Measurements from ENCODE around the gene ACTN4. TPM values are rescaled to one million over a fixed set of nuclear protein-coding genes. Genes with fewer than 3 reads are reported as not detected.

The ACTN4 gene
- polyA plus RNA-seq, 2 of the 4 experiments (the other 2 are of a cell fraction): 605 to 967 TPM

DNA sequence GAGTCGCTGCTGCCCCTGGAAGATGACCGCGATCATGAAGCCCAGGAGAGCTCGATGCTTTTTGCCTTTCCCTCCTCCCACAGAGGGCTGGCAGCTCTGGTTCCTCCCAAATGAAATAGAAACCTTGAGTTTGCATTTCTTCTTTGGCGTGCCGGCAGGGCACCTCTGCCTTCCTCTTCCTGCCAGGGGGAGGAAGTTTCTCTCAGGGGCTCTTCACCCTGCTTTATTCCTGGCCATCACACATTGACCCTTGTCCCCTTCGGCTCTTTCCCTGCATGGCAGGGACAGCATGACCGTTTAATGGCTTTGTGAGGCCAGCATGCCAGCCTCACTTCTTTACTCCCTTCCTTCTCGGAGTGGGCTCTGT, 47.9 kb downstream of the ACTN4 start:
- Histone ChIP-seq H3K9me3 (no peaks in the 10 kb centered on the region), H3K27ac (peak overlapping the region; percentile 93 to 94), H3K4me1 (peaks cover 100% of the 10 kb centered on the region), H3K4me2 (no peak overlapping the region), H3K4me3 (no peak overlapping the region)
- ATAC-seq (no peak), FAIRE-seq (peak; percentile 85), DNase-seq (ENCODE audit: low read depth in 1 of 2, low spot score in 1 of 2) (no peak)
- ChIA-PET POLR2A (no interaction called here), CTCF (interaction anchor here (0.8 to 33.1 kb wide), 9 partner anchors 10 to 235 kb away, joined by 3 to 764 read pairs (median 3); partner anchors contain the start of genes MRPS12 and SARS2)
- WGBS (ENCODE audit: missing lambda C conversion rate): 87% methylated on average over 9 of the region's 9 CpGs
- TF ChIP-seq MAX (IDR thresholded peaks at IDR 0.05): no peak
- no peak for TF ChIP-seq TFCP2L1 (CRISPR knock-in tag; IDR thresholded peaks at IDR 0.05)
- TF ChIP-seq RCOR1 (IDR thresholded peaks at IDR 0.05; ENCODE audit: low read depth, low read length): no peak
- no peak for TF ChIP-seq EHF (CRISPR knock-in tag; IDR thresholded peaks at IDR 0.05)
- TF ChIP-seq EP300 (IDR thresholded peaks at IDR 0.05): no peak
- no peak for TF ChIP-seq RNF2 (IDR thresholded peaks at IDR 0.05; ENCODE audit: borderline replicate concordance, low read depth)
- no peak for TF ChIP-seq EHMT2 (IDR thresholded peaks at IDR 0.05; ENCODE audit: low read depth)
- TF ChIP-seq JUNB (IDR thresholded peaks at IDR 0.05): no peak
- no peak for TF ChIP-seq MAFK (IDR thresholded peaks at IDR 0.05; ENCODE audit: partially characterized antibody)
- TF ChIP-seq POLR2A (IDR thresholded peaks at IDR 0.05; ENCODE audit: low read length): no peak
- TF ChIP-seq HDAC2 (IDR thresholded peaks at IDR 0.05): no peak
- TF ChIP-seq, protein P1, sequence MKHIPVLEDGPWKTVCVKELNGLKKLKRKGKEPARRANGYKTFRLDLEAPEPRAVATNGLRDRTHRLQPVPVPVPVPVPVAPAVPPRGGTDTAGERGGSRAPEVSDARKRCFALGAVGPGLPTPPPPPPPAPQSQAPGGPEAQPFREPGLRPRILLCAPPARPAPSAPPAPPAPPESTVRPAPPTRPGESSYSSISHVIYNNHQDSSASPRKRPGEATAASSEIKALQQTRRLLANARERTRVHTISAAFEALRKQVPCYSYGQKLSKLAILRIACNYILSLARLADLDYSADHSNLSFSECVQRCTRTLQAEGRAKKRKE (CRISPR knock-in tag; IDR thresholded peaks at IDR 0.05; ENCODE audit: low read depth): no peak
- no peak for TF ChIP-seq TP53 (CRISPR knock-in tag; IDR thresholded peaks at IDR 0.05)
- no peak for TF ChIP-seq CBX2 (IDR thresholded peaks at IDR 0.05; ENCODE audit: borderline replicate concordance, low read depth)
- TF ChIP-seq, protein P2, sequence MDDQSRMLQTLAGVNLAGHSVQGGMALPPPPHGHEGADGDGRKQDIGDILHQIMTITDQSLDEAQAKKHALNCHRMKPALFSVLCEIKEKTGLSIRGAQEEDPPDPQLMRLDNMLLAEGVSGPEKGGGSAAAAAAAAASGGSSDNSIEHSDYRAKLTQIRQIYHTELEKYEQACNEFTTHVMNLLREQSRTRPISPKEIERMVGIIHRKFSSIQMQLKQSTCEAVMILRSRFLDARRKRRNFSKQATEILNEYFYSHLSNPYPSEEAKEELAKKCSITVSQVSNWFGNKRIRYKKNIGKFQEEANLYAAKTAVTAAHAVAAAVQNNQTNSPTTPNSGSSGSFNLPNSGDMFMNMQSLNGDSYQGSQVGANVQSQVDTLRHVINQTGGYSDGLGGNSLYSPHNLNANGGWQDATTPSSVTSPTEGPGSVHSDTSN (IDR thresholded peaks at IDR 0.05): no peak
- TF ChIP-seq USF2 (IDR thresholded peaks at IDR 0.05): no peak
- no peak for TF ChIP-seq RAD21 (conservative IDR thresholded peaks at IDR 0.05 in 1 of 2, IDR thresholded peaks at IDR 0.05 in 1 of 2)
- TF ChIP-seq FOSB (CRISPR knock-in tag; IDR thresholded peaks at IDR 0.05): no peak

DNA sequence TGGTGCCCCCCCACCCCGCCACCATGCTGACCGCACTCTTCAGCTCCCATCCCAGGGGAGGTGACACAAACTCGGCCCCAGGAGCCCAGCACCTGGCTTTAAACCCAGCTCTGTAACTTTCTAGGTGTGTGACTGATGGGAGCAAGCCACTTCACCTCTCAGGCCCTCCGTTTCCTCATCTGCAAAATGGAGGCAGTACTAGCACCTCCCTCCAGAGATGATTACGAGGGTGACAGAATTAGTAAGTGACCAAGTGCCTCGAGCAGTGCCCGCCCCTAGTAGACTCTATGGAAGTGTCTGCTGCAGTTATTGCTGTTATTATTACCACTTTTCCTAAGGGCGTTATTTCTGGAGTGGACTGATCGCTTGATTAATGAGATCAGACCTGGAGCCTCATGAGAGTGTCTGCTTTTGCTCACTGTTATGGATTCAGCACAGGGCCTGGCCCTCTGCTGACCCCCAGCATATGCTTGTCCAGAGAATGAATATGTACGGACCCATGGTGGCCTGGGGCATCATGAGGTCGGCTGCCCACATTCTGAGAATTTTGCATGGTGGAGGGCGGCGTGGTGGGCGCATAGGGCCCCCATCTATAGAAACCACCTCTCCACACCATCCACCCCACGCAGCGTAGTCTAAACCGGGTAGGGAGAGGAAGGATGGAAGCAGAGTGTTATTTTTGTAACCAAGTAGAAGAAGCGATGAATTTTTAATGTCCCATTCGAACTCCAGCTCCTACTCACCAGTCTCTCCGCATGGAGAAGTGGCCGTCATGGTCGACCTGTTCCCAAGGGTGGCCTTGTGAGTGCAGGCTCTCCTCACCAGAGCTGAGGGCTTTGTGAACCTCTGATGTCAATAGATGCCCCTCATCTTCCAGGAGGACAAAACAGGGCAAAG, 48.6 kb downstream of the ACTN4 start:
- WGBS (ENCODE audit: missing lambda C conversion rate): 91% methylated on average over 22 of the region's 22 CpGs
- no peak for TF ChIP-seq RAD21 (conservative IDR thresholded peaks at IDR 0.05 in 1 of 2, IDR thresholded peaks at IDR 0.05 in 1 of 2)
- TF ChIP-seq HOXB13 (CRISPR knock-in tag; IDR thresholded peaks at IDR 0.05; ENCODE audit: low read depth): no peak
- TF ChIP-seq MAFK (IDR thresholded peaks at IDR 0.05; ENCODE audit: partially characterized antibody): no peak
- TF ChIP-seq MAZ (IDR thresholded peaks at IDR 0.05; ENCODE audit: borderline replicate concordance, low read depth, low read length): no peak
- TF ChIP-seq CTCF (IDR thresholded peaks at IDR 0.05): no peak
- TF ChIP-seq HEYL (CRISPR knock-in tag; IDR thresholded peaks at IDR 0.05): no peak
- no peak for TF ChIP-seq MYC (IDR thresholded peaks at IDR 0.05; ENCODE audit: borderline replicate concordance, low read length)
- no peak for TF ChIP-seq KDM1A (IDR thresholded peaks at IDR 0.05; ENCODE audit: low read depth)
- TF ChIP-seq BHLHE40 (IDR thresholded peaks at IDR 0.05; ENCODE audit: low read depth, low read length): no peak
- no peak for TF ChIP-seq GATA3 (IDR thresholded peaks at IDR 0.05; ENCODE audit: borderline replicate concordance)
- TF ChIP-seq FOXS1 (CRISPR knock-in tag; IDR thresholded peaks at IDR 0.05): no peak
- TF ChIP-seq HMGXB4 (CRISPR knock-in tag; IDR thresholded peaks at IDR 0.05; ENCODE audit: borderline replicate concordance): no peak
- no peak for TF ChIP-seq HOXB5 (CRISPR knock-in tag; IDR thresholded peaks at IDR 0.05)
- H3K27ac ChIP-seq: peak overlapping the region; percentile 93 to 94; a peak in 5 of 6 replicates
- peaks cover 100% of the 10 kb centered on the region for H3K4me1 ChIP-seq
- H3K4me2 ChIP-seq: no peak overlapping the region
- ATAC-seq: no peak
- peak; percentile 94 for FAIRE-seq
- ChIA-PET POLR2A (interaction anchor here (0.5 kb wide), 1 partner anchor 16 kb away, joined by 3 read pairs; no protein-coding TSS in a partner anchor), CTCF (interaction anchor here (0.8 to 33.1 kb wide), 8 partner anchors 10 to 176 kb away, joined by 3 to 764 read pairs (median 4); no protein-coding TSS in a partner anchor)
- no peaks in the 10 kb centered on the region for H3K9me3 ChIP-seq
- no peak for DNase-seq (ENCODE audit: low read depth in 1 of 2, low spot score in 1 of 2)
- no peak overlapping the region for H3K4me3 ChIP-seq
